Measurements from ENCODE around the gene MRPL53. TPM values are rescaled to one million over a fixed set of nuclear protein-coding genes. Genes with fewer than 3 reads are reported as not detected.
A peak's percentile ranks its signal among the peaks of the same experiment; 100 is the strongest.

MRPL53 gene
- total RNA-seq, 1 experiment from 2014 or later, result 52.1 TPM

- H3K27me3 Mint-ChIP-seq (ENCODE audit: low read depth), result peaks cover 98% of the 10 kb centered on the region
- ATAC-seq, result no peak
- H3K4me1 Mint-ChIP-seq, result peaks cover 16% of the 10 kb centered on the region
- H3K36me3 Mint-ChIP-seq, result peaks cover 9% of the 10 kb centered on the region
- no peak overlapping the region for H3K4me3 Mint-ChIP-seq
- POLR2A ChIA-PET, result interaction anchor here (1.0 to 1.1 kb wide), 3 partner anchors 8 to 70 kb away, joined by 3 to 8 read pairs (median 4); no protein-coding TSS in a partner anchor
- no peak overlapping the region for H3K27ac Mint-ChIP-seq
- DNase-seq (ENCODE audit: low spot score), result no peak
- peaks cover 8% of the 10 kb centered on the region for H3K9me3 Mint-ChIP-seq
- CTCF ChIA-PET, result interaction anchor here (0.6 to 1.9 kb wide), 5 partner anchors 10 to 34 kb away, joined by 3 to 8 read pairs (median 4); partner anchors contain the start of genes AUP1, CCDC142, DQX1 and HTRA2
- TF ChIP-seq ZNF232 (CRISPR knock-in tag; IDR thresholded peaks at IDR 0.05) (no peak), TCF7 (CRISPR knock-in tag; IDR thresholded peaks at IDR 0.05; ENCODE audit: low read depth) (no peak), ZNF512 (CRISPR knock-in tag; IDR thresholded peaks at IDR 0.05; ENCODE audit: borderline replicate concordance) (0 out of 2 replicates have a peak, but pooled peaks have one; percentile 12), IRF2 (CRISPR knock-in tag; IDR thresholded peaks at IDR 0.05; ENCODE audit: borderline replicate concordance, low read depth) (no peak), FOXP4 (CRISPR knock-in tag; IDR thresholded peaks at IDR 0.05) (no peak)
- TF ChIP-seq, protein P1, sequence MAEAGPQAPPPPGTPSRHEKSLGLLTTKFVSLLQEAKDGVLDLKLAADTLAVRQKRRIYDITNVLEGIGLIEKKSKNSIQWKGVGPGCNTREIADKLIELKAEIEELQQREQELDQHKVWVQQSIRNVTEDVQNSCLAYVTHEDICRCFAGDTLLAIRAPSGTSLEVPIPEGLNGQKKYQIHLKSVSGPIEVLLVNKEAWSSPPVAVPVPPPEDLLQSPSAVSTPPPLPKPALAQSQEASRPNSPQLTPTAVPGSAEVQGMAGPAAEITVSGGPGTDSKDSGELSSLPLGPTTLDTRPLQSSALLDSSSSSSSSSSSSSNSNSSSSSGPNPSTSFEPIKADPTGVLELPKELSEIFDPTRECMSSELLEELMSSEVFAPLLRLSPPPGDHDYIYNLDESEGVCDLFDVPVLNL (CRISPR knock-in tag; IDR thresholded peaks at IDR 0.05; ENCODE audit: borderline replicate concordance, low read depth), result no peak
These were observed 44.2 kb upstream of the MRPL53 start for GRCh38 chr2:74516650-74517049.

DNA sequence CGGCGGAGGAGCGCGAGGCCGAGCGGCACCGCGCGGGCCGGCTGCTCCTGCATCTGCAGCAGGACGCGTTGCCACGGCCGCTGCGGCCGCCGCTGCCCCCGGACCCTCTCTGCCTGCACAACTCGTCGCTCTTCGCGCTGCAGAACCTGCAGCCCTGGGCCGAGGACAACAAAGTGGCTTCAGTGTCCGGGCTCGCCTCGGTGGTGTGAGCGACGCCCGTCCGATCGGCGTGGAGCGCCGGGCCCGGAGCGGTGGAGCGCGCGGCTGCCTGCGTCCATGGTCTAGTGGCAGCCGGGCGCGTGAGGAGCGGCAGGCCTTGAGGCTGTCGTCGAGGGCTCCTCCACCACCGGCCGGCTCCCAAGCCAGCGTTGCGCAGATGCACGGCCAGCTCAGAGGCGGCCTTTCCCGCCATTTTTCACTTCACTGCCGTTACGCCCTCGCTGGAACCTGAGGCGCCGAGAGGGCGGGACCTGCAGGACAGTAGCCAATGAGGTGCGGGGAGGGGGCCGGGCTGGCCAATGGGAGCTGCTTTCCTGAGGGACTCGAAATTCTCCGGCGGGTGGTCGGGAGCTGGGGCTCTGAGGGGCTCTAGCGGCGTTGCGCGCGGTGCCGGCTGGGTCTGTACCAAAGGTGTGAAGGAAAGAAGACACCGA is 43.6 kb upstream of the MRPL53 start:
- POLR2A ChIA-PET, result interaction anchor here (1.0 to 1.1 kb wide), 3 partner anchors 8 to 71 kb away, joined by 3 to 8 read pairs (median 4); no protein-coding TSS in a partner anchor
- H3K4me3 Mint-ChIP-seq, result no peak overlapping the region
- ATAC-seq (peak; percentile 76), DNase-seq (ENCODE audit: low spot score) (peak; percentile 93)
- CTCF ChIA-PET, result interaction anchor here (0.6 to 1.9 kb wide), 7 partner anchors 9 to 56 kb away, joined by 3 to 8 read pairs (median 5); partner anchors contain the start of genes AUP1, CCDC142, DQX1 and HTRA2
- peaks cover 8% of the 10 kb centered on the region for H3K9me3 Mint-ChIP-seq
- H3K27ac Mint-ChIP-seq, result no peak overlapping the region
- H3K27me3 Mint-ChIP-seq (ENCODE audit: low read depth), result peaks cover 99% of the 10 kb centered on the region
- H3K36me3 Mint-ChIP-seq, result peaks cover 9% of the 10 kb centered on the region
- peaks cover 16% of the 10 kb centered on the region for H3K4me1 Mint-ChIP-seq
- TF ChIP-seq USF1 (CRISPR knock-in tag; IDR thresholded peaks at IDR 0.05), result peak; percentile 72; the same call in 1 of the 2 replicates
- peak; percentile 83 for TF ChIP-seq E2F5 (CRISPR knock-in tag; IDR thresholded peaks at IDR 0.05)
- no peak for TF ChIP-seq PRRX2 (CRISPR knock-in tag; IDR thresholded peaks at IDR 0.05)
- TF ChIP-seq NFYB (CRISPR knock-in tag; conservative IDR thresholded peaks at IDR 0.05; ENCODE audit: low read depth), result peak; percentile 84
- peak; percentile 42; the same call in 1 of the 2 replicates for TF ChIP-seq SMAD3 (CRISPR knock-in tag; IDR thresholded peaks at IDR 0.05; ENCODE audit: borderline replicate concordance)
- TF ChIP-seq ZNF396 (CRISPR knock-in tag; IDR thresholded peaks at IDR 0.05; ENCODE audit: borderline replicate concordance), result no peak
- TF ChIP-seq OVOL2 (CRISPR knock-in tag; IDR thresholded peaks at IDR 0.05; ENCODE audit: borderline replicate concordance), result no peak
- no peak; the same call in none of the 2 replicates for TF ChIP-seq ZNF317 (CRISPR knock-in tag; IDR thresholded peaks at IDR 0.05; ENCODE audit: borderline replicate concordance, low read depth)
- peak; percentile 71 for TF ChIP-seq SP1 (CRISPR knock-in tag; conservative IDR thresholded peaks at IDR 0.05)
- no peak for TF ChIP-seq ZNF532 (CRISPR knock-in tag; IDR thresholded peaks at IDR 0.05; ENCODE audit: borderline replicate concordance)
- TF ChIP-seq ZNF219 (CRISPR knock-in tag; IDR thresholded peaks at IDR 0.05; ENCODE audit: borderline replicate concordance), result no peak; the same call in 1 of the 2 replicates
- TF ChIP-seq ZNF425 (CRISPR knock-in tag; conservative IDR thresholded peaks at IDR 0.05), result no peak
- no peak for TF ChIP-seq GRHL2 (CRISPR knock-in tag; IDR thresholded peaks at IDR 0.05; ENCODE audit: insufficient replicate concordance, severe bottlenecking)

Data from WTC11 (cell line).